Loucy (cell line): ENCODE measurements around the gene PDE2A.

ENCODE experiments used
- H2AFZ ChIP-seq: fragments of 200-600 bp; sonication (generic); 2 replicates; pipeline ENCODE4 v1.6.0; 2016; ENCODE audit warnings: antibody characterized with exemption, mild to moderate bottlenecking, low read length, moderate library complexity
- H3F3A ChIP-seq: fragments of 200-600 bp; 2 replicates; pipeline ENCODE4 v1.6.0; 2016; ENCODE audit warnings: antibody characterized with exemption, low read depth, mild to moderate bottlenecking
- H3K27me3 ChIP-seq: fragments of 200-600 bp; sonication (generic); 2 replicates; pipeline ENCODE4 v1.6.1; 2014; ENCODE audit warnings: low read length, mild to moderate bottlenecking; ENCODE audit not compliant: insufficient read depth, poor library complexity, severe bottlenecking
- H3K36me3 ChIP-seq: fragments of 200-600 bp; sonication (generic); 2 replicates; pipeline ENCODE4 v1.6.1; 2016; ENCODE audit warnings: low read length; ENCODE audit not compliant: insufficient read depth
- H3K4me1 ChIP-seq: fragments of 200-600 bp; sonication (generic); 2 replicates; pipeline ENCODE4 v1.5.1; 2014; ENCODE audit warnings: low read length, mild to moderate bottlenecking; ENCODE audit not compliant: insufficient read depth, poor library complexity, severe bottlenecking
- H3K4me2 ChIP-seq: fragments of 200-600 bp; sonication (generic); 2 replicates; pipeline ENCODE4 v1.6.0; 2014; ENCODE audit warnings: antibody characterized with exemption, low read length, low read depth, mild to moderate bottlenecking; ENCODE audit not compliant: poor library complexity, severe bottlenecking
- H3K4me3 ChIP-seq: fragments of 200-600 bp; sonication (generic); 2 replicates; pipeline ENCODE4 v1.5.1; 2014; ENCODE audit warnings: low read length, mild to moderate bottlenecking, mixed read lengths; ENCODE audit not compliant: poor library complexity, severe bottlenecking
- H3K79me2 ChIP-seq: fragments of 200-600 bp; sonication (generic); 2 replicates; pipeline ENCODE4 v1.6.1; 2014; ENCODE audit warnings: low read length; ENCODE audit not compliant: insufficient read depth
- H3K9ac ChIP-seq: fragments of 200-600 bp; sonication (generic); 2 replicates; pipeline ENCODE4 v1.6.0; 2014; ENCODE audit warnings: mild to moderate bottlenecking, low read depth, low read length, moderate library complexity; ENCODE audit not compliant: poor library complexity, severe bottlenecking
- H3K9me2 ChIP-seq: fragments of 200-600 bp; sonication (generic); replicated peaks from 2 replicates; pipeline ENCODE4 v1.6.1; 2016; ENCODE audit warnings: low read depth, low read length, mixed read lengths
- H3K9me3 ChIP-seq: fragments of 200-600 bp; sonication (generic); 2 replicates; pipeline ENCODE4 v1.6.1; 2014; ENCODE audit warnings: mild to moderate bottlenecking, antibody characterized with exemption, low read length, low read depth; ENCODE audit not compliant: insufficient read depth
- H4K20me1 ChIP-seq: fragments of 200-600 bp; sonication (generic); 2 replicates; pipeline ENCODE4 v1.6.0; 2014; ENCODE audit warnings: antibody characterized with exemption, low read length, mild to moderate bottlenecking; ENCODE audit not compliant: insufficient read depth, poor library complexity, severe bottlenecking
- EZH2phosphoT487 ChIP-seq: fragments of 200-600 bp; IDR thresholded peaks from 2 replicates; pipeline ENCODE4 v1.6.1; 2018; ENCODE audit warnings: antibody characterized with exemption, mild to moderate bottlenecking, moderate library complexity, borderline replicate concordance
- TF ChIP-seq, protein P1 (sequence below): fragments of 200-600 bp; sonication (generic); conservative IDR thresholded peaks from 2 replicates; pipeline ENCODE4 v1.5.1; 2014; ENCODE audit warnings: mild to moderate bottlenecking, antibody characterized with exemption, low read length

PDE2A gene

DNA sequence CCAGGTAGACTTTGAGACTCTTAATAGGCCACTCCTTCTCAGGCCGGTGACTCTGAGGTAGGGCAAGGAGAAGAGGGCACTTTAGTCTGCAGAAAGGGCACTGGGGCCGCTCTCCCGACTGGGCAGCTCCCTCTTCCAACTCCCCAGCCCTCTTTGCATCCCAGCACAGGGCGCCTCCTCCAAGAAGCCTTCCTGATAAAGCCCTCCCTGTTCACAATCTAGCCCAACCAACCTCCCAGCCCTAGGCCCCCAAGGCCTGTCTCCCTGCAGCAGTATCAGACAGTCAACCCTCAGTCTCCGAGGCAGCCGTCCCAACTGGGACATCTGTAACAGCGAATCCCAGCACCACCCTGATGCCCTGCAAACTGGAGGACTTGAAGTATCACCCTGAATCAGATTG lies 14.3 kb upstream of the PDE2A start:
- Histone ChIP-seq H3K4me1 (no peaks in the 10 kb centered on the region), H3K36me3 (peaks cover 36% of the 10 kb centered on the region; the same call in 1 of the 2 replicates), H4K20me1 (no peaks in the 10 kb centered on the region), H3K9ac (no peak overlapping the region), H3K9me2 (no peaks in the 10 kb centered on the region), H3K9me3 (no peaks in the 10 kb centered on the region), H3K27me3 (no peaks in the 10 kb centered on the region), H3K4me2 (no peak overlapping the region), H3K4me3 (no peak overlapping the region), H2AFZ (no peak overlapping the region), H3K79me2 (no peaks in the 10 kb centered on the region), H3F3A (no peaks in the 10 kb centered on the region)
- TF ChIP-seq, protein P1, sequence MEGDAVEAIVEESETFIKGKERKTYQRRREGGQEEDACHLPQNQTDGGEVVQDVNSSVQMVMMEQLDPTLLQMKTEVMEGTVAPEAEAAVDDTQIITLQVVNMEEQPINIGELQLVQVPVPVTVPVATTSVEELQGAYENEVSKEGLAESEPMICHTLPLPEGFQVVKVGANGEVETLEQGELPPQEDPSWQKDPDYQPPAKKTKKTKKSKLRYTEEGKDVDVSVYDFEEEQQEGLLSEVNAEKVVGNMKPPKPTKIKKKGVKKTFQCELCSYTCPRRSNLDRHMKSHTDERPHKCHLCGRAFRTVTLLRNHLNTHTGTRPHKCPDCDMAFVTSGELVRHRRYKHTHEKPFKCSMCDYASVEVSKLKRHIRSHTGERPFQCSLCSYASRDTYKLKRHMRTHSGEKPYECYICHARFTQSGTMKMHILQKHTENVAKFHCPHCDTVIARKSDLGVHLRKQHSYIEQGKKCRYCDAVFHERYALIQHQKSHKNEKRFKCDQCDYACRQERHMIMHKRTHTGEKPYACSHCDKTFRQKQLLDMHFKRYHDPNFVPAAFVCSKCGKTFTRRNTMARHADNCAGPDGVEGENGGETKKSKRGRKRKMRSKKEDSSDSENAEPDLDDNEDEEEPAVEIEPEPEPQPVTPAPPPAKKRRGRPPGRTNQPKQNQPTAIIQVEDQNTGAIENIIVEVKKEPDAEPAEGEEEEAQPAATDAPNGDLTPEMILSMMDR: no peak
- no peak for TF ChIP-seq EZH2phosphoT487

DNA sequence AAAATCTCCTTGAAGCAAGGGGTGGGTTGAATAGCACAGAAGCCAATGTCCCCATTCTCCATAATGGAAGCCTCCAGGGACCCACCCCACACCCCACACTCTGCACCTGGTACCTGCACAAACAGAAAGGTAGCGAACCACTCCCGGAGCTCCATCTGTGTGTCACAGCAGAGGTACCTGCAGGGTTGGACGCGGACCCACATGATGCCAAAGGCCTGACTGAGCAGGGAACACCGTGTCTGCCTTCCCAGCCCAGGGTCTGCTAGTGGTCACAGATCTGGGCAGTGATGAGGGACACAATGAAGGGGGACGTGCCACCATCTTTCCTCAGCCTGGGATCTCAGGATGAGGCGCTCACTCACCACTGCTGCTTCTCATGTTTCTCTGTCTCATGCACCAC lies 13.1 kb upstream of the PDE2A start:
- H3K27me3 ChIP-seq: no peaks in the 10 kb centered on the region
- no peaks in the 10 kb centered on the region for H3F3A ChIP-seq
- no peaks in the 10 kb centered on the region for H3K9me2 ChIP-seq
- H3K9me3 ChIP-seq: no peaks in the 10 kb centered on the region
- no peak overlapping the region for H2AFZ ChIP-seq
- H3K4me3 ChIP-seq: no peak overlapping the region
- no peak overlapping the region for H3K9ac ChIP-seq
- no peaks in the 10 kb centered on the region for H3K4me1 ChIP-seq
- H3K36me3 ChIP-seq: peaks cover 26% of the 10 kb centered on the region; the same call in 1 of the 2 replicates
- H3K4me2 ChIP-seq: no peak overlapping the region
- no peaks in the 10 kb centered on the region for H4K20me1 ChIP-seq
- no peak for TF ChIP-seq EZH2phosphoT487
- TF ChIP-seq, protein P1: no peak
- H3K79me2 ChIP-seq: no peaks in the 10 kb centered on the region

DNA sequence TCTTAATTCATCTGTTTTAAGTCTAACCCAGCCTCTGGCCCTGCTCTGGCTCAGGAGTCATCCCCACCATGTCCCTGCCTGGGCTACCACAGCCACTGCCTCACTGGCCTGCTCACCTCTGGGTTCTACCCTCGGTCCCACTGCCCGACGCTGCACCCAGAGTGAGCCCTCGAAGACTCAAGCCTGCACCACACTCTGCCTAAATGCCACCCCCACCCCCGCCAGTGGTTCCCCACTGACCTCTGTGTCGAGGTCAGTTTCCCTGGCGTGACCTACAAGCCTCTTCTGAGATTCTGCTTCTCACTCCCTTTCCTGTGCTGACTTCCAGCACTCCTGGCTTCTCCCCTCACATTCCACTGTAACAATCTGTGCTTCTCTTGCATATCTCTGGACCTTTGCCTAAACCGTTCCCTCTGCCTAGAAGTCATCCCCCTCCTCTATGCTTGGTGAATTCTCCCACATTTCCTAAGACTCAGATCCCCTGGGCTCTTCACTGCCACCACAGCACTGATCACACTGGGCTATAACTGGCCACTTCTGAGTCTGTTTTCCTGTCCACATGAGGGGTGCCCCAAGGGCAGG lies 12.5 kb upstream of the PDE2A start:
- no peak overlapping the region for H3K9ac ChIP-seq
- H3K9me3 ChIP-seq: no peaks in the 10 kb centered on the region
- no peaks in the 10 kb centered on the region for H3K4me1 ChIP-seq
- H3F3A ChIP-seq: no peaks in the 10 kb centered on the region
- TF ChIP-seq, protein P1: no peak
- no peak for TF ChIP-seq EZH2phosphoT487
- no peak overlapping the region for H3K4me3 ChIP-seq
- H2AFZ ChIP-seq: no peak overlapping the region
- H3K79me2 ChIP-seq: no peaks in the 10 kb centered on the region
- H4K20me1 ChIP-seq: no peaks in the 10 kb centered on the region
- H3K36me3 ChIP-seq: peaks cover 26% of the 10 kb centered on the region; the same call in 1 of the 2 replicates
- no peaks in the 10 kb centered on the region for H3K27me3 ChIP-seq
- H3K9me2 ChIP-seq: no peaks in the 10 kb centered on the region
- no peak overlapping the region for H3K4me2 ChIP-seq
